Body of pancreas (tissue), 4 donors: Measurements from ENCODE around the gene SERPINB7. TPM values are rescaled to one million over a fixed set of nuclear protein-coding genes. Genes with fewer than 3 reads are reported as not detected.

Source experiments
- ATAC-seq: fragments of 150-250 bp; one replicate; pipeline ENCODE4 v1.9.1; 2016
- DNase-seq, 4 donors: peaks; one replicate each; pipeline ENCODE4 v3.0.0-alpha.2; 2019
- H3K27ac ChIP-seq, 4 donors: fragments of 200-600 bp; sonication (generic); 1 replicate in 3 of 4; 2 replicates in 1 of 4; pipeline versions ENCODE4 v1.5.1 to v1.6.1; 2016 to 2019; ENCODE audit warnings: mild to moderate bottlenecking in 1 of 4, mixed read lengths in 1 of 4, moderate library complexity in 1 of 4
- H3K27me3 ChIP-seq, 2 donors: fragments of 200-600 bp; sonication (generic); one replicate each; pipeline ENCODE4 v1.6.0; 2016; ENCODE audit warnings: mild to moderate bottlenecking in 1 of 2
- H3K36me3 ChIP-seq, 2 donors: fragments of 200-600 bp; sonication (generic); replicated peaks in 1 of 2; 2 replicates each; pipeline ENCODE4 v1.5.1; 2016; ENCODE audit warnings: low read depth in 2 of 2; ENCODE audit not compliant: insufficient read depth in 1 of 2
- H3K4me1 ChIP-seq: fragments of 200-600 bp; sonication (generic); one replicate; pipeline ENCODE4 v1.6.0; 2016
- H3K4me3 ChIP-seq, 2 donors: fragments of 200-600 bp; sonication (generic); 1 replicate in 1 of 2; 2 replicates in 1 of 2; pipeline ENCODE4 v1.5.1; 2016 to 2019
- H3K9me3 ChIP-seq, 3 donors: fragments of 200-600 bp; sonication (generic); 1 replicate in 2 of 3; 2 replicates in 1 of 3; pipeline ENCODE4 v1.5.1; 2016
- POLR2A ChIP-seq, 3 donors: fragments of 450-650 bp; IDR thresholded peaks; one replicate each; pipeline ENCODE4 v1.6.1; 2016; ENCODE audit warnings: antibody characterized with exemption in 3 of 3, mild to moderate bottlenecking in 2 of 3
- WGBS, 2 donors: methylation state at CpG; one replicate each; pipeline ENCODE4 v1.1.5; 2017; 5-methylcytosine and 5-hydroxymethylcytosine counted together
- intact Hi-C: fragments of 100-400 bp; cut with DNase I; formaldehyde crosslinking; loops from one replicate; pipeline ENCODE4 v1.15.1; 2023
- total RNA-seq, 2 donors: library from RNA; depleted of rRNA; stranded (reverse); fragments of >200 nt; gene quantifications; one replicate each; pipeline ENCODE4 v1.1.0, GENCODE V29; 2016
- TF ChIP-seq, protein P1 (sequence below), 7 experiments: fragments of 450-650 bp in 4 of 7; fragments of 200-600 bp in 3 of 7; sonication (generic) in 3 of 7; IDR thresholded peaks; one replicate each; pipeline ENCODE4 v1.5.1; 2016 to 2019; ENCODE audit warnings: antibody characterized with exemption in 7 of 7

Gene SERPINB7
- total RNA-seq, 2 donors from 2014 or later, result not detected

GRCh38 chr18:63828120-63828519 is 52.9 kb downstream of the SERPINB7 start:
- intact Hi-C loops, result no loop called here
- Histone ChIP-seq H3K27ac (no peak overlapping the region), H3K9me3 (no peaks in the 10 kb centered on the region), H3K4me3 (no peak overlapping the region), H3K4me1 (no peaks in the 10 kb centered on the region), H3K27me3 (no peaks in the 10 kb centered on the region), H3K36me3 (no peaks in the 10 kb centered on the region)
- ATAC-seq (no peak), DNase-seq (no peak)
- no peak for TF ChIP-seq POLR2A (IDR thresholded peaks at IDR 0.05)
- TF ChIP-seq, protein P1, sequence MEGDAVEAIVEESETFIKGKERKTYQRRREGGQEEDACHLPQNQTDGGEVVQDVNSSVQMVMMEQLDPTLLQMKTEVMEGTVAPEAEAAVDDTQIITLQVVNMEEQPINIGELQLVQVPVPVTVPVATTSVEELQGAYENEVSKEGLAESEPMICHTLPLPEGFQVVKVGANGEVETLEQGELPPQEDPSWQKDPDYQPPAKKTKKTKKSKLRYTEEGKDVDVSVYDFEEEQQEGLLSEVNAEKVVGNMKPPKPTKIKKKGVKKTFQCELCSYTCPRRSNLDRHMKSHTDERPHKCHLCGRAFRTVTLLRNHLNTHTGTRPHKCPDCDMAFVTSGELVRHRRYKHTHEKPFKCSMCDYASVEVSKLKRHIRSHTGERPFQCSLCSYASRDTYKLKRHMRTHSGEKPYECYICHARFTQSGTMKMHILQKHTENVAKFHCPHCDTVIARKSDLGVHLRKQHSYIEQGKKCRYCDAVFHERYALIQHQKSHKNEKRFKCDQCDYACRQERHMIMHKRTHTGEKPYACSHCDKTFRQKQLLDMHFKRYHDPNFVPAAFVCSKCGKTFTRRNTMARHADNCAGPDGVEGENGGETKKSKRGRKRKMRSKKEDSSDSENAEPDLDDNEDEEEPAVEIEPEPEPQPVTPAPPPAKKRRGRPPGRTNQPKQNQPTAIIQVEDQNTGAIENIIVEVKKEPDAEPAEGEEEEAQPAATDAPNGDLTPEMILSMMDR (IDR thresholded peaks at IDR 0.05), result no peak
- WGBS, 2 donors, result 61 to 72% methylated on average over 3 of the region's 3 CpGs

GRCh38 chr18:63828656-63829055 is 53.4 kb downstream of the SERPINB7 start:
- ATAC-seq (no peak), DNase-seq (no peak)
- Histone ChIP-seq H3K27ac (no peak overlapping the region), H3K4me1 (no peaks in the 10 kb centered on the region), H3K9me3 (no peaks in the 10 kb centered on the region), H3K36me3 (no peaks in the 10 kb centered on the region), H3K27me3 (no peaks in the 10 kb centered on the region), H3K4me3 (no peak overlapping the region)
- intact Hi-C loops, result no loop called here
- 30 to 38% methylated on average over 1 of the region's 1 CpG for WGBS, 2 donors
- TF ChIP-seq, protein P1 (IDR thresholded peaks at IDR 0.05), result no peak
- no peak for TF ChIP-seq POLR2A (IDR thresholded peaks at IDR 0.05)

DNA sequence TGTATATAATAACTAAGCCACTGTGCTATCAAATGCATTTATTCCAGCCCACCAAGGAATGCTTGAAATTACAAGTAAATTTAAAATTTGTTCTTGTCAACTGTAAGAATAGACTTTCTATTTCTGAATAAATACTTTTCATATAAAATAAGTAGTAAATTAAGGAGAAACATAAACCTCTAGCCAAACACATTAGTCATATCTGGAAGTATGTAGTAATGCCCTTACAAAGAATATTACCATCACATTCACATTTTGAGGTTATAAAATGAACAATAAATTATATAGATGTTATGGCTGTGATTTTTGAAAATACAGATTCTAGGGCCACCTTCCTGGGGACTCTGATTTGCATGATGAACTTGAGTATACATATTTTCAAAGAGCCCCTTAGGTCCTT is 54.7 kb downstream of the SERPINB7 start:
- ATAC-seq, result no peak
- intact Hi-C loops, result no loop called here

DNA sequence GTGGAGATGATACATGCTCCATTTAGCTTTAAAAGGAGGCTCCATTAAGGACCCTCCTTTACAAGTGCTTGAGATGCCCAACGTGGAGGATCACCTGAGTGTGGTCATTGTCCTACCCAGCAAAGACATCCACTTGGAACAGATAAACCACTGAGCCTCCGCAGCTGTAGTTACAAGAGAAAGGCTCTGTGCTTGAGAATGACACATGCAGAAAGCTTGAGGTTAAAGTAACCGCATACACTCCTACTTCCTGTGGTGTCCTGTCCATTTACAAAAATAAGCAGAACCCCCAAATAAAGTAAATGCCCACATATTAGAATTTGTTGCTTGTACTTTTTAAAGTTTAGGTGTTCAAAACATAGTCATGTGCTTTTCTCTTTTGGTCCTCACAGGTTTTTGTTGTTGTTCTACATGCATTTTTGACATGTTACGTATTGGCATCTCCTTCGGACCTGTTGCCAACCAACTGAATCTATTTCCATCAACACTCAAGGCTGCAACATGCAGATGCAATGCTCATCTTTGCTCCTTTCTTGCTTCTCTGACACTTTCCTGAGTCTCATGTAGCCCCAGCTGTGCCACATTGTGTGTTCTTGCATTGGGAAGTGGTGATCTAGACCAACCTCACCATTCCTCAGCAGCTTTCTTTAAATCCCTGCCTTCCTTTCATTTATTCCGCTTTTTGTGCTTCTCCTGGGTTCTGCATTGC is 56.0 kb downstream of the SERPINB7 start:
- ATAC-seq (no peak), DNase-seq (peak in 1 of 4 donors; percentile 4)
- intact Hi-C loops, result no loop called here
- Histone ChIP-seq H3K4me1 (no peaks in the 10 kb centered on the region), H3K27me3 (no peaks in the 10 kb centered on the region), H3K9me3 (no peaks in the 10 kb centered on the region), H3K36me3 (no peaks in the 10 kb centered on the region), H3K4me3 (no peak overlapping the region), H3K27ac (no peak overlapping the region)
- no peak for TF ChIP-seq POLR2A (IDR thresholded peaks at IDR 0.05)
- TF ChIP-seq, protein P1 (IDR thresholded peaks at IDR 0.05), result no peak
- WGBS, 2 donors, result 52 to 56% methylated on average over 6 of the region's 6 CpGs

More for the DNA sequence above, 54.7 kb downstream of the SERPINB7 start:
- Histone ChIP-seq H3K36me3 (no peaks in the 10 kb centered on the region), H3K27me3 (no peaks in the 10 kb centered on the region), H3K4me3 (no peak overlapping the region), H3K9me3 (no peaks in the 10 kb centered on the region), H3K4me1 (no peaks in the 10 kb centered on the region), H3K27ac (no peak overlapping the region)
- DNase-seq, result no peak
- no peak for TF ChIP-seq POLR2A (IDR thresholded peaks at IDR 0.05)
- TF ChIP-seq, protein P1 (IDR thresholded peaks at IDR 0.05), result no peak

- H3K36me3 ChIP-seq, result no peaks in the 10 kb centered on the region
- no peaks in the 10 kb centered on the region for H3K27me3 ChIP-seq
- DNase-seq (no peak), ATAC-seq (no peak)
- 65 to 81% methylated on average over 1 of the region's 1 CpG for WGBS, 2 donors
- TF ChIP-seq, protein P1 (IDR thresholded peaks at IDR 0.05), result no peak
- intact Hi-C loops, result no loop called here
- H3K27ac ChIP-seq, result no peak overlapping the region
- H3K4me1 ChIP-seq, result no peaks in the 10 kb centered on the region
- H3K9me3 ChIP-seq, result no peaks in the 10 kb centered on the region
- no peak overlapping the region for H3K4me3 ChIP-seq
These were observed 57.3 kb downstream of the SERPINB7 start for GRCh38 chr18:63832470-63832869.
